ENCODE data around the gene MAFB.
A peak's percentile ranks its signal among the peaks of the same experiment; 100 is the strongest.

The MAFB gene

DNA sequence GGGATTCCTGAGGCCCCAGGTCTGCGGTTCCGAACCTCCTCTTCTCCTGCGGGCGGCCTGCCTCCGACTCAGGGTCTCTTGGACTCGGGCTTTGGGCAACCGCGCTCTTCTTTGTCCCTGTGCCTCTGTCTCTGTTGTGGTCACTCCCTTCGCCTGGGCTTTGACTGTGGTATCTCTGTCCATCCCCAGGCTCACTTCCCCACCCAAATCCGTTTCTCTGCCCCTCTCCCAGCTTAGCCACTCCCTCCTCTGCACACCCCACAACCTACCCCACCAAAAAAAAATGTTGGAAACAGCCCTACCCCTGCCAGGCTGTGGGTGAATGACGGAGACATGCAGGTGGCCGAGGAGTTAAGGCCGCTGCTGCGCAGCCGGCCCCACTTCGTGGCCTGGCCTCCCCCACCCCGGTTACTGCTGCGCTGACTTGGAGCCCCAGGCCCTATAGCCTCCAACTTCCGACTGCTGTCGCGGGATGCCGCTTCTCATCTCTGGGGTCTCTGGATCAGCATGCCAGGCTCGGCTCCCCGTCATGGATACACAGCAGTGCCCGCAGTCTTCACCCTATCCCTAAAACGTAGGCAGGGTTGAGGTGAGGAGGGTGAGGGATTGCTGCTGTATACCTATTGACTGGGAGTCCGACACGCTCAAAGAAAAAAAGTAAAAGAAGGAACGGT lies 2.7 kb upstream of the MAFB start:
- TF ChIP-seq, protein P1, sequence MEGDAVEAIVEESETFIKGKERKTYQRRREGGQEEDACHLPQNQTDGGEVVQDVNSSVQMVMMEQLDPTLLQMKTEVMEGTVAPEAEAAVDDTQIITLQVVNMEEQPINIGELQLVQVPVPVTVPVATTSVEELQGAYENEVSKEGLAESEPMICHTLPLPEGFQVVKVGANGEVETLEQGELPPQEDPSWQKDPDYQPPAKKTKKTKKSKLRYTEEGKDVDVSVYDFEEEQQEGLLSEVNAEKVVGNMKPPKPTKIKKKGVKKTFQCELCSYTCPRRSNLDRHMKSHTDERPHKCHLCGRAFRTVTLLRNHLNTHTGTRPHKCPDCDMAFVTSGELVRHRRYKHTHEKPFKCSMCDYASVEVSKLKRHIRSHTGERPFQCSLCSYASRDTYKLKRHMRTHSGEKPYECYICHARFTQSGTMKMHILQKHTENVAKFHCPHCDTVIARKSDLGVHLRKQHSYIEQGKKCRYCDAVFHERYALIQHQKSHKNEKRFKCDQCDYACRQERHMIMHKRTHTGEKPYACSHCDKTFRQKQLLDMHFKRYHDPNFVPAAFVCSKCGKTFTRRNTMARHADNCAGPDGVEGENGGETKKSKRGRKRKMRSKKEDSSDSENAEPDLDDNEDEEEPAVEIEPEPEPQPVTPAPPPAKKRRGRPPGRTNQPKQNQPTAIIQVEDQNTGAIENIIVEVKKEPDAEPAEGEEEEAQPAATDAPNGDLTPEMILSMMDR (IDR thresholded peaks at IDR 0.05) = no peak
- Mint-ChIP-seq H3K27me3 (ENCODE audit: low read depth, poor library complexity) (peaks cover 92% of the 10 kb centered on the region), H3K36me3 (ENCODE audit: low read depth) (no peaks in the 10 kb centered on the region), H3K4me1 (peaks cover 49% of the 10 kb centered on the region), H3K27ac (no peak overlapping the region), H3K4me3 (peak overlapping the region; percentile 82), H3K9me3 (peaks cover 3% of the 10 kb centered on the region)
- no peak for DNase-seq

DNA sequence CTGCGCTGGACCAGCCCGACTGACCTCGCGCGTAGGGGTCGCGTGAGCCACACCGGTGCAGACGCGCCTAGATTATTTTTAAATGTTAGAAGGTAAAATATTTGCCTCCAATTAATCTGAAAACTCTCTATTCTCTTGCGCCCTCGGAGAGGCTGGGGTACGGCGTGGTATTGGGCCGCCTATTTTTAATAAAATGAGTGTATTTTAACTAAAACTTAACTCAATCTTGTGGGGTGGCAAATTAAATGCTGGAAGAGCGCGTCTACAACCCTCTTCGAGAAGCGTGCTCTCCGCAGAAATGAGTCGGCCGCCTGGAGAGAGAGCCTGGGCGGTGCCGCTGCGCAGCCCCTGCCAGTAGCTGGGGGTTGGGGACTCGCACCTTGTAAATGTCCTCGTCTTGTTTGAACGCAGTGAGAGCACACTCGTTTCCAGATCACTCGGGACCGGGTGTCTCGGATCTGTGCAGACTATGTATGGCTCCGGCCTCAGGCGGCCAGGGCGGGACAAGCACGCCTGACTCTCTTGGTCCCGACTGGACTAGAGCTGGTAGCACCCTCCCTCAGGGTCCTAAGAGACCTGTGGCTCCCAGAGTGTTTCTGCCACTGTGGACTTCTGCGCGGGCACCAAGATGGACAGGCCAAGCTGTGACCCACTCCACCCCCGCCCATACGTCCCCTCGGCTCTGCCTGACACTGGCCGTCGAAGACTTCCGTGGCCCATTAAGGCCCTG lies 2.0 kb upstream of the MAFB start:
- peaks cover 4% of the 10 kb centered on the region for H3K36me3 Mint-ChIP-seq (ENCODE audit: low read depth)

DNA sequence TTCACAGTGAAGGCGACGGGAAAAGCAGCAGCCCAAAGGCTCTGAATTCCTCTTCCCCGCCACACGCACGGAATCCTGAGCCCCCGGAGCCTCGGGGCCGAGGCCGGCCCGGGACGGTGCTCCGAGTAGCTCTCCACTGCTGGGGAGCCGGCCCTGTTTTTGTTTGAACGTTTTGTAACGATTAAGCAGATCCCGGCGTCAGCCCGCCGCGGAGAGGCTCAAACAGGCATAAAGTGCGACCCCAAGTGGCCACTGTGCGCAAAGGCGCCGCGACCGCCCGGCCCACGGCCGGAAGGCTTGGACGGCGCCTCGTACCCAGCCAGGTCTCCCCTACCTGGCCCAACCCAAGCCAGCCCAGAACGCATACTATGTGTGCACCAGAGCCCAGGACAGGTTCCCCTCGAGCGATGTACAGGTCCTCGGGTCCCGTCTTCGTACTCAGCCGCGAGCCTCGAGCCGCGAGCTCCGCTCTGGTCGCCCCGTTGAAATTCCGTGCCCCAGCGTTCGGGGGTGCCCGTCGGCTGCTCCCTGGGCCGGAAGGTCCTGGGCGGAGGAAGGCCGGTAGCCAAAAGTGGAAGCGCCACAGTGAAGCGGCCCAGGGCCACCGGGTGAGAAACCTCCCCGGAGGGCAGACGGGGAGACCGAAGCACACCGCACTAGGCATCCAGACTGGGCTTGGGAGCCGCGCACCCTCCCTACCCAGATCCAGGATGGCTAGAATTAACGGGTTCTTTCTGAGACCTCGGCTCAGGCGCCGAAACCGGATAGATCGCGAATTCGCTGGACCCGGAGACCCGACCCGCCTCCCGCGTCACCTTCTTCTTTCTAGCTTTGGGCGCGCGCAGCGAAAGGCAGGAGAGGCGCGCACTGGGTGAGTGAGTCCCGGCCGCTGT lies 1.2 kb upstream of the MAFB start:
- Mint-ChIP-seq H3K27me3 (ENCODE audit: low read depth, poor library complexity) (peaks cover 92% of the 10 kb centered on the region), H3K4me3 (peak overlapping the region; percentile 82), H3K36me3 (ENCODE audit: low read depth) (peaks cover 10% of the 10 kb centered on the region), H3K9me3 (peaks cover 2% of the 10 kb centered on the region), H3K4me1 (peaks cover 53% of the 10 kb centered on the region), H3K27ac (peak overlapping the region; percentile 78)
- DNase-seq = peak; percentile 94
- TF ChIP-seq, protein P1 (IDR thresholded peaks at IDR 0.05) = peak; percentile 92

More for the DNA sequence above, 2.0 kb upstream of the MAFB start:
- Mint-ChIP-seq H3K27ac (no peak overlapping the region), H3K9me3 (peaks cover 3% of the 10 kb centered on the region), H3K4me1 (peaks cover 52% of the 10 kb centered on the region), H3K4me3 (peak overlapping the region; percentile 82), H3K27me3 (ENCODE audit: low read depth, poor library complexity) (peaks cover 92% of the 10 kb centered on the region)
- DNase-seq = no peak
- TF ChIP-seq, protein P1 (IDR thresholded peaks at IDR 0.05) = no peak

DNA sequence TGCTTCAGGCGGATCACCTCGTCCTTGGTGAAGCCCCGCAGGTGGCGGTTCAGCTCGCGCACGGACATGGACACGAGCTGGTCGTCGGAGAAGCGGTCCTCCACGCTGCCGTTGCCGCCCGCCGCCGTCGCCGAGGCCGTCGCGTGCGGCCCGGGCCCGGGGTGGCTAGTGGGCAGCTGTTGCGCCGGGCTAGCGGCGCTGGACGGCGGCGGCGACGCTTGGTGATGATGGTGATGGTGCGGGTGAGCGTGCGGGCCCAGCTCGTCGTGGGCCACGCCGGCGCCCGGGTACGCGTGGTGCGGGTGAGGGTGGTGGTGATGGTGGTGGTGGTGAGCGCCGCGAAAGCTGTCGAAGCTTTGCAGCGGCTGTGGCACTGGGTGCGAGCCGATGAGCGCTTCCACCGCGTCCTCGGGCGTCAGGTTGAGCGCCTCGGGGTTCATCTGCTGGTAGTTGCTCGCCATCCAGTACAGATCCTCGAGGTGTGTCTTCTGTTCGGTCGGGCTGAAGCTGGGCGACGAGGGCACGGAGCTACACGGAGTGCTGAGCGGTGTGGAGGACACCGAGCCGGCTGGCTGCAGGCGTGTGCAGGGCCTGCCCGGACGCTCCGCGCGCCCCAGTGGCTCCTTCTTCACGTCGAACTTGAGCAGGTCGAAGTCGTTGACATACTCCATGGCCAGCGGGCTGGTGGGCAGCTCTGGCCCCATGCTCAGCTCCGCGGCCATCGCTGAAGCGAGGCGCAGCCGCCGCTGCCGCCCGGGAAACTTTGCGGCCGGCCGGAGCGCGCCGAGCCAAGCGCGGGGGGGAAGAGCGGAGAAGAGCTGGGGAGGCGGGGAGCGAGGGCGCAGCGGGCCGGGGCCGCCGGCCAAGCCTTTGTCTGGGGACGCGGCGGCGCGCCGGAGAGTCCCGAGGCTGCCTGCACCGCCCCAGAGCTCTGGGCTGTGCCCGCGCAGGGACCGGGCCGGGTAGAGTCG lies 622 bp downstream of the MAFB start:
- Mint-ChIP-seq H3K4me1 (peaks cover 57% of the 10 kb centered on the region), H3K27ac (no peak overlapping the region), H3K9me3 (no peaks in the 10 kb centered on the region), H3K27me3 (ENCODE audit: low read depth, poor library complexity) (peaks cover 92% of the 10 kb centered on the region), H3K36me3 (ENCODE audit: low read depth) (peaks cover 25% of the 10 kb centered on the region), H3K4me3 (peak overlapping the region; percentile 96)
- TF ChIP-seq, protein P1 (IDR thresholded peaks at IDR 0.05) = no peak
- peak; percentile 32 for DNase-seq
